ENCODE results near the gene PAQR4. TPM values are rescaled to one million over a fixed set of nuclear protein-coding genes. Genes with fewer than 3 reads are reported as not detected.

PAQR4 gene
- total RNA-seq, 1 experiment from 2014 or later: 34.1 TPM

GRCh38 chr16:2975161-2975795 lies 6.1 kb downstream of the PAQR4 start:
- Histone ChIP-seq H3K27me3 (no peaks in the 10 kb centered on the region), H3K4me1 (peaks cover 6% of the 10 kb centered on the region; the same call in 1 of the 2 replicates), H3K9me3 (replicated peaks) (no peaks in the 10 kb centered on the region), H3K4me3 (no peak overlapping the region), H3K36me3 (peaks cover 30% of the 10 kb centered on the region), H3K27ac (no peak overlapping the region)
- no peak for DNase-seq

- H3K36me3 ChIP-seq: peaks cover 30% of the 10 kb centered on the region
- no peak for DNase-seq
Measured at GRCh38 chr16:2976201-2976600, 7.1 kb downstream of the PAQR4 start.

GRCh38 chr16:2976673-2977072 lies 7.5 kb downstream of the PAQR4 start:
- no peaks in the 10 kb centered on the region for H3K9me3 ChIP-seq (replicated peaks)
- no peaks in the 10 kb centered on the region for H3K27me3 ChIP-seq
- no peak for DNase-seq
- peaks cover 6% of the 10 kb centered on the region for H3K4me1 ChIP-seq
- H3K4me3 ChIP-seq: no peak overlapping the region
- no peak overlapping the region for H3K27ac ChIP-seq
- peaks cover 30% of the 10 kb centered on the region for H3K36me3 ChIP-seq

More at GRCh38 chr16:2976201-2976600, 7.1 kb downstream of the PAQR4 start:
- Histone ChIP-seq H3K4me3 (no peak overlapping the region), H3K9me3 (replicated peaks) (no peaks in the 10 kb centered on the region), H3K4me1 (peaks cover 3% of the 10 kb centered on the region), H3K27ac (no peak overlapping the region), H3K27me3 (no peaks in the 10 kb centered on the region)

GRCh38 chr16:2977440-2977839 lies 8.3 kb downstream of the PAQR4 start:
- DNase-seq: no peak
- Histone ChIP-seq H3K27ac (no peak overlapping the region), H3K4me3 (no peak overlapping the region), H3K27me3 (no peaks in the 10 kb centered on the region), H3K9me3 (replicated peaks) (no peaks in the 10 kb centered on the region), H3K36me3 (peaks cover 28% of the 10 kb centered on the region), H3K4me1 (peaks cover 10% of the 10 kb centered on the region)

GRCh38 chr16:2979669-2980226 lies 10.6 kb downstream of the PAQR4 start:
- peaks cover 21% of the 10 kb centered on the region for H3K36me3 ChIP-seq
- peak overlapping the region; percentile 90 for H3K4me3 ChIP-seq
- no peaks in the 10 kb centered on the region for H3K9me3 ChIP-seq (replicated peaks)
- H3K27me3 ChIP-seq: no peaks in the 10 kb centered on the region
- peaks cover 22% of the 10 kb centered on the region for H3K4me1 ChIP-seq
- peak overlapping the region; percentile 80 for H3K27ac ChIP-seq
- DNase-seq: peak in 1 of 2 experiments; percentile 45

GRCh38 chr16:2980227-2981176 lies 11.4 kb downstream of the PAQR4 start, which contains the start of gene PKMYT1:
Gene PKMYT1 (minus strand): TSS chr16:2980446. CDS start chr16:2979657, 789 bp downstream.
- Histone ChIP-seq H3K27ac (peak within 1 kb of the TSS; percentile 80), H3K4me1 (peaks cover 29% of the 10 kb centered on the region), H3K36me3 (peaks cover 15% of the 10 kb centered on the region), H3K9me3 (replicated peaks) (no peaks in the 10 kb centered on the region), H3K4me3 (peak within 1 kb of the TSS; percentile 90), H3K27me3 (no peaks in the 10 kb centered on the region)
- DNase-seq: peak; percentile 91

- peaks cover 10% of the 10 kb centered on the region; the same call in 1 of the 2 replicates for H3K36me3 ChIP-seq
- H3K27ac ChIP-seq: peak overlapping the region; percentile 80
- DNase-seq: peak; percentile 60 to 74
- no peaks in the 10 kb centered on the region for H3K27me3 ChIP-seq
- peaks cover 37% of the 10 kb centered on the region for H3K4me1 ChIP-seq
- H3K9me3 ChIP-seq (replicated peaks): no peaks in the 10 kb centered on the region
- peak overlapping the region; percentile 90 for H3K4me3 ChIP-seq
Measured at GRCh38 chr16:2981177-2981898, 12.2 kb downstream of the PAQR4 start.

GRCh38 chr16:2981899-2982250 lies 12.7 kb downstream of the PAQR4 start:
- H3K27me3 ChIP-seq: no peaks in the 10 kb centered on the region

GRCh38 chr16:2982402-2982801 lies 13.3 kb downstream of the PAQR4 start:
- Histone ChIP-seq H3K36me3 (peaks cover 3% of the 10 kb centered on the region; the same call in 1 of the 2 replicates), H3K4me1 (peaks cover 48% of the 10 kb centered on the region), H3K27me3 (no peaks in the 10 kb centered on the region), H3K9me3 (replicated peaks) (no peaks in the 10 kb centered on the region), H3K27ac (no peak overlapping the region), H3K4me3 (no peak overlapping the region)
- DNase-seq: no peak

More at GRCh38 chr16:2981899-2982250, 12.7 kb downstream of the PAQR4 start:
- H3K4me3 ChIP-seq: peak overlapping the region; percentile 90; the same call in 1 of the 2 replicates
- H3K27ac ChIP-seq: peak overlapping the region; percentile 80; the same call in 1 of the 2 replicates
- DNase-seq: no peak
- peaks cover 42% of the 10 kb centered on the region for H3K4me1 ChIP-seq
- H3K9me3 ChIP-seq (replicated peaks): no peaks in the 10 kb centered on the region
- peaks cover 7% of the 10 kb centered on the region; the same call in 1 of the 2 replicates for H3K36me3 ChIP-seq

- H3K4me3 ChIP-seq: no peak overlapping the region
- H3K27me3 ChIP-seq: no peaks in the 10 kb centered on the region
- peak overlapping the region; percentile 30; the same call in 1 of the 2 replicates for H3K27ac ChIP-seq
Measured at GRCh38 chr16:2983706-2984136, 14.6 kb downstream of the PAQR4 start.

GRCh38 chr16:2985462-2985861 lies 16.3 kb downstream of the PAQR4 start:
- no peaks in the 10 kb centered on the region for H3K27me3 ChIP-seq
- H3K4me3 ChIP-seq: no peak overlapping the region
- no peaks in the 10 kb centered on the region for H3K36me3 ChIP-seq
- H3K9me3 ChIP-seq (replicated peaks): no peaks in the 10 kb centered on the region
- H3K4me1 ChIP-seq: peaks cover 64% of the 10 kb centered on the region
- H3K27ac ChIP-seq: peak overlapping the region; percentile 79
- DNase-seq: peak; percentile 88 to 92

More at GRCh38 chr16:2983706-2984136, 14.6 kb downstream of the PAQR4 start:
- DNase-seq: peak; percentile 80 to 83
- Histone ChIP-seq H3K4me1 (peaks cover 59% of the 10 kb centered on the region), H3K36me3 (no peaks in the 10 kb centered on the region), H3K9me3 (replicated peaks) (no peaks in the 10 kb centered on the region)

- DNase-seq: peak in 1 of 2 experiments; percentile 61
- Histone ChIP-seq H3K4me3 (no peak overlapping the region), H3K27ac (peak overlapping the region; percentile 79), H3K4me1 (peaks cover 64% of the 10 kb centered on the region), H3K9me3 (replicated peaks) (no peaks in the 10 kb centered on the region), H3K27me3 (no peaks in the 10 kb centered on the region), H3K36me3 (no peaks in the 10 kb centered on the region)
Measured at GRCh38 chr16:2985893-2986355, 16.8 kb downstream of the PAQR4 start.

GRCh38 chr16:2986623-2987188 lies 17.6 kb downstream of the PAQR4 start:
- Histone ChIP-seq H3K4me3 (no peak overlapping the region), H3K4me1 (peaks cover 58% of the 10 kb centered on the region), H3K27ac (peak overlapping the region; percentile 66; the same call in 1 of the 2 replicates), H3K36me3 (no peaks in the 10 kb centered on the region), H3K9me3 (replicated peaks) (no peaks in the 10 kb centered on the region), H3K27me3 (no peaks in the 10 kb centered on the region)
- DNase-seq: peak in 1 of 2 experiments; percentile 50

Measured in SJCRH30 (cell line).